HL-60 (cell line): Measurements from ENCODE around the gene CYSTM1.

Source experiments
- DNase-seq, 2 experiments: peaks; one replicate each; pipeline ENCODE4 v3.0.0-alpha.2; 2010 to 2020; ENCODE audit warnings: low read depth in 1 of 2, low spot score in 1 of 2
- H3K27ac ChIP-seq: fragments of 250-450 bp; sonication (Bioruptor Pico); replicated peaks from 2 replicates; pipeline ENCODE4 v1.5.1; 2020; ENCODE audit warnings: mild to moderate bottlenecking, moderate library complexity
- H3K27me3 ChIP-seq: fragments of 250-450 bp; sonication (Bioruptor Pico); 2 replicates; pipeline ENCODE4 v1.5.1; 2021; ENCODE audit warnings: mild to moderate bottlenecking, moderate library complexity; ENCODE audit not compliant: insufficient read depth, poor library complexity, severe bottlenecking
- H3K4me3 ChIP-seq: replicated peaks from 2 replicates; pipeline ENCODE4 v1.5.1; 2011; ENCODE audit warnings: mild to moderate bottlenecking, control low read depth, low read length; ENCODE audit not compliant: insufficient read depth
- GABPA ChIP-seq: IDR thresholded peaks from 2 replicates; pipeline ENCODE4 v1.6.1; 2012; ENCODE audit warnings: low read depth
- POLR2AphosphoS5 ChIP-seq: IDR thresholded peaks from 2 replicates; pipeline ENCODE4 v1.6.1; 2012; ENCODE audit warnings: low read depth
- SPI1 ChIP-seq: IDR thresholded peaks from 2 replicates; pipeline ENCODE4 v1.6.1; 2012; ENCODE audit warnings: low read depth, mild to moderate bottlenecking, borderline replicate concordance
- TF ChIP-seq, protein P1 (sequence below): IDR thresholded peaks from one replicate; pipeline ENCODE4 v1.5.1; 2011; ENCODE audit warnings: low read length, control low read depth, inconsistent platforms; ENCODE audit not compliant: insufficient read depth
- TF ChIP-seq, protein P2 (sequence below): IDR thresholded peaks from 2 replicates; pipeline ENCODE4 v1.6.1; 2012; ENCODE audit warnings: low read depth; ENCODE audit not compliant: insufficient replicate concordance

CYSTM1 gene

GRCh38 chr5:140246378-140247122 is 71.6 kb downstream of the CYSTM1 start:
- Histone ChIP-seq H3K4me3 (no peak overlapping the region), H3K27me3 (no peaks in the 10 kb centered on the region), H3K27ac (no peak overlapping the region)
- TF ChIP-seq GABPA (no peak), SPI1 (no peak), POLR2AphosphoS5 (no peak)
- TF ChIP-seq, protein P1, sequence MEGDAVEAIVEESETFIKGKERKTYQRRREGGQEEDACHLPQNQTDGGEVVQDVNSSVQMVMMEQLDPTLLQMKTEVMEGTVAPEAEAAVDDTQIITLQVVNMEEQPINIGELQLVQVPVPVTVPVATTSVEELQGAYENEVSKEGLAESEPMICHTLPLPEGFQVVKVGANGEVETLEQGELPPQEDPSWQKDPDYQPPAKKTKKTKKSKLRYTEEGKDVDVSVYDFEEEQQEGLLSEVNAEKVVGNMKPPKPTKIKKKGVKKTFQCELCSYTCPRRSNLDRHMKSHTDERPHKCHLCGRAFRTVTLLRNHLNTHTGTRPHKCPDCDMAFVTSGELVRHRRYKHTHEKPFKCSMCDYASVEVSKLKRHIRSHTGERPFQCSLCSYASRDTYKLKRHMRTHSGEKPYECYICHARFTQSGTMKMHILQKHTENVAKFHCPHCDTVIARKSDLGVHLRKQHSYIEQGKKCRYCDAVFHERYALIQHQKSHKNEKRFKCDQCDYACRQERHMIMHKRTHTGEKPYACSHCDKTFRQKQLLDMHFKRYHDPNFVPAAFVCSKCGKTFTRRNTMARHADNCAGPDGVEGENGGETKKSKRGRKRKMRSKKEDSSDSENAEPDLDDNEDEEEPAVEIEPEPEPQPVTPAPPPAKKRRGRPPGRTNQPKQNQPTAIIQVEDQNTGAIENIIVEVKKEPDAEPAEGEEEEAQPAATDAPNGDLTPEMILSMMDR, result no peak
- TF ChIP-seq, protein P2, sequence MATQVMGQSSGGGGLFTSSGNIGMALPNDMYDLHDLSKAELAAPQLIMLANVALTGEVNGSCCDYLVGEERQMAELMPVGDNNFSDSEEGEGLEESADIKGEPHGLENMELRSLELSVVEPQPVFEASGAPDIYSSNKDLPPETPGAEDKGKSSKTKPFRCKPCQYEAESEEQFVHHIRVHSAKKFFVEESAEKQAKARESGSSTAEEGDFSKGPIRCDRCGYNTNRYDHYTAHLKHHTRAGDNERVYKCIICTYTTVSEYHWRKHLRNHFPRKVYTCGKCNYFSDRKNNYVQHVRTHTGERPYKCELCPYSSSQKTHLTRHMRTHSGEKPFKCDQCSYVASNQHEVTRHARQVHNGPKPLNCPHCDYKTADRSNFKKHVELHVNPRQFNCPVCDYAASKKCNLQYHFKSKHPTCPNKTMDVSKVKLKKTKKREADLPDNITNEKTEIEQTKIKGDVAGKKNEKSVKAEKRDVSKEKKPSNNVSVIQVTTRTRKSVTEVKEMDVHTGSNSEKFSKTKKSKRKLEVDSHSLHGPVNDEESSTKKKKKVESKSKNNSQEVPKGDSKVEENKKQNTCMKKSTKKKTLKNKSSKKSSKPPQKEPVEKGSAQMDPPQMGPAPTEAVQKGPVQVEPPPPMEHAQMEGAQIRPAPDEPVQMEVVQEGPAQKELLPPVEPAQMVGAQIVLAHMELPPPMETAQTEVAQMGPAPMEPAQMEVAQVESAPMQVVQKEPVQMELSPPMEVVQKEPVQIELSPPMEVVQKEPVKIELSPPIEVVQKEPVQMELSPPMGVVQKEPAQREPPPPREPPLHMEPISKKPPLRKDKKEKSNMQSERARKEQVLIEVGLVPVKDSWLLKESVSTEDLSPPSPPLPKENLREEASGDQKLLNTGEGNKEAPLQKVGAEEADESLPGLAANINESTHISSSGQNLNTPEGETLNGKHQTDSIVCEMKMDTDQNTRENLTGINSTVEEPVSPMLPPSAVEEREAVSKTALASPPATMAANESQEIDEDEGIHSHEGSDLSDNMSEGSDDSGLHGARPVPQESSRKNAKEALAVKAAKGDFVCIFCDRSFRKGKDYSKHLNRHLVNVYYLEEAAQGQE, result no peak
- DNase-seq, result no peak

DNA sequence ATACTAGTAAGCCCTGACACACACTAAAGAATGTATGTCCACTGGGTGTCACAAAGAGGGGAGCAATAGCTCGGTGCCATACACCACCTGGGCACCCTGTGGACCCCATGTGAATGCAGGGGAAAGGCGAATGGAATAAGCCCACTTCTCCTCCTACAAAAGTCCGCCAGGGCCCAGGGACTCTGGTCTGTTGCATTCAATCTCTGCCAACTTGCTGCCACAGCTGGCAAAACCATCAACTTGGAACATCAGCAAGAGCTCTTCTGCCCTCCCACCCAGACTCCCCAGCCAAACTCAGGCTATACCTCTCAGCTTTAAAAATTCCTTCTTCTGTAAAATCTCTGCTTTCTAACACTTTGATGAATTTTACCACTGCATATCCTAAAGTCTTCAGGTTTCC is 73.4 kb downstream of the CYSTM1 start:
- DNase-seq, result no peak
- no peak overlapping the region for H3K27ac ChIP-seq
- no peaks in the 10 kb centered on the region for H3K27me3 ChIP-seq
- TF ChIP-seq, protein P1, result no peak
- TF ChIP-seq, protein P2, result no peak
- TF ChIP-seq GABPA, result no peak
- H3K4me3 ChIP-seq, result no peak overlapping the region

DNA sequence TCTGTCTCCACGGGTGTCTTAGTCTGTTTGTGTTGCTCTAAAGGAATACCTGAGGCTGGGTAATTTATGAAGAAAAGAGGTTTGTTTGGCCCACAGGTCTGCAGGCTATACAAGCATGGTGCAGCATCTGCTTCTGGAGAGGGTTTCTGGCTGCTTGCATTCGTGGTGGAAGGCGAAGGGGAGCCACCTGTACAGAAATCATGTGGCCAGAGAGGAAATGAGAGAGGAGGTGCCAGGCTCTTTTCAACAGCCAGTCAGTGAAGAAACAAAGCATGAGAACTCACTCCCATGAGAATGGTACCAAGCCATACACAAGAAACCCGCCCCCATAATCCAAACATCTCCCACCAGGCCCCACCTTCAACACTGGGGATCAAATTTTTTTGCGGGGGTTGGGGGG is 74.5 kb downstream of the CYSTM1 start:
- no peak overlapping the region for H3K27ac ChIP-seq
- H3K27me3 ChIP-seq, result no peaks in the 10 kb centered on the region
- DNase-seq, result no peak
- TF ChIP-seq POLR2AphosphoS5 (no peak), SPI1 (no peak), GABPA (no peak)
- TF ChIP-seq, protein P1, result no peak
- TF ChIP-seq, protein P2, result no peak
- no peak overlapping the region for H3K4me3 ChIP-seq
